ENCODE measurements around the gene HCFC1. TPM values are rescaled to one million over a fixed set of nuclear protein-coding genes. Genes with fewer than 3 reads are reported as not detected.

Gene HCFC1
- total RNA-seq (10 to 100 TPM; 29.8 to 50.1 (median 40.0) TPM), polyA plus RNA-seq (10 to 100 TPM; 15.1 to 46.5 (median 25.8) TPM)
- long read RNA-seq, donor 1, partial matches to known transcripts: 13 of 13 reads
- long read RNA-seq, donor 1, other reads (novel, unspliced or antisense): 0 of 13 reads
- long read RNA-seq, donor 2, partial matches to known transcripts: 16 of 35 reads
- long read RNA-seq, donor 2, other reads (novel, unspliced or antisense): 19 of 35 reads

GRCh38 chrX:153971450-153972367, at the start of gene HCFC1:
Gene HCFC1 (minus strand): TSS chrX:153971818. CDS start chrX:153970840, 978 bp downstream.
- H3K27ac ChIP-seq: peak within 1 kb of the TSS; percentile 97
- H3K4me1 ChIP-seq: peaks cover 41% of the 10 kb centered on the region
- H3K27me3 ChIP-seq (ENCODE audit: insufficient read depth in 3 of 3, low read length in 2 of 3): no peaks in the 10 kb centered on the region
- intact Hi-C loops (cut with DNase I): loop anchor here in 1 of 2 donors (5.0 kb wide), 1 partner anchor 41 kb away; no protein-coding TSS in a partner anchor
- peak; percentile 95 to 98 for DNase-seq
- no peaks in the 10 kb centered on the region for H3K36me3 ChIP-seq (ENCODE audit: insufficient read depth in 1 of 2, low read depth in 1 of 2)
- H3K9me3 ChIP-seq: no peaks in the 10 kb centered on the region
- peak within 1 kb of the TSS; percentile 80 for H3K4me3 ChIP-seq
- no peak for TF ChIP-seq CTCF (IDR thresholded peaks at IDR 0.05)
- WGBS, 3 donors: 0 to 10% (median 0%) methylated on average over 49 to 96 of the region's 96 CpGs
- peak; percentile 75 to 80 (median 79) for ATAC-seq

- 55 to 77% (median 60%) methylated on average over 10 to 11 of the region's 11 CpGs for WGBS, 3 donors
- Histone ChIP-seq H3K27ac (peak overlapping the region; percentile 47), H3K27me3 (ENCODE audit: insufficient read depth in 3 of 3, low read length in 2 of 3) (peaks cover 0 to 18% (median 0%) of the 10 kb centered on the region in 3 donors)
These were observed 49.6 kb upstream of the HCFC1 start for GRCh38 chrX:154021131-154021611.

GRCh38 chrX:154020536-154021115, 49.0 kb upstream of the HCFC1 start:
- no peak for ATAC-seq

More at GRCh38 chrX:154021131-154021611, 49.6 kb upstream of the HCFC1 start:
- DNase-seq (no peak), ATAC-seq (peak in 3 of 4 donors; percentile 25 to 49 (median 27))
- TF ChIP-seq CTCF (IDR thresholded peaks at IDR 0.05): no peak
- Histone ChIP-seq H3K4me1 (peaks cover 3% of the 10 kb centered on the region), H3K9me3 (no peaks in the 10 kb centered on the region), H3K36me3 (ENCODE audit: insufficient read depth in 1 of 2, low read depth in 1 of 2) (peaks cover 0 to 21% of the 10 kb centered on the region in 2 donors), H3K4me3 (no peak overlapping the region)
- intact Hi-C loops (cut with DNase I): no loop called here

More at GRCh38 chrX:154020536-154021115, 49.0 kb upstream of the HCFC1 start:
- TF ChIP-seq CTCF (IDR thresholded peaks at IDR 0.05): no peak
- intact Hi-C loops (cut with DNase I): no loop called here
- H3K36me3 ChIP-seq (ENCODE audit: insufficient read depth in 1 of 2, low read depth in 1 of 2): peaks cover 0 to 21% of the 10 kb centered on the region in 2 donors
- peaks cover 3% of the 10 kb centered on the region for H3K4me1 ChIP-seq
- peak overlapping the region; percentile 87 for H3K27ac ChIP-seq
- H3K27me3 ChIP-seq (ENCODE audit: insufficient read depth in 3 of 3, low read length in 2 of 3): peaks cover 0 to 17% (median 0%) of the 10 kb centered on the region in 3 donors
- no peaks in the 10 kb centered on the region for H3K9me3 ChIP-seq
- H3K4me3 ChIP-seq: peak overlapping the region; percentile 69
- 53 to 68% (median 59%) methylated on average over 8 to 9 of the region's 9 CpGs for WGBS, 3 donors
- no peak for DNase-seq
